Loucy (cell line): Measurements from ENCODE around the gene NTN5.

Experiments
- H2AFZ ChIP-seq: fragments of 200-600 bp; sonication (generic); 2 replicates; pipeline ENCODE4 v1.6.0; 2016; ENCODE audit warnings: antibody characterized with exemption, mild to moderate bottlenecking, low read length, moderate library complexity
- H3F3A ChIP-seq: fragments of 200-600 bp; 2 replicates; pipeline ENCODE4 v1.6.0; 2016; ENCODE audit warnings: antibody characterized with exemption, low read depth, mild to moderate bottlenecking
- H3K27me3 ChIP-seq: fragments of 200-600 bp; sonication (generic); 2 replicates; pipeline ENCODE4 v1.6.1; 2014; ENCODE audit warnings: low read length, mild to moderate bottlenecking; ENCODE audit not compliant: insufficient read depth, poor library complexity, severe bottlenecking
- H3K36me3 ChIP-seq: fragments of 200-600 bp; sonication (generic); 2 replicates; pipeline ENCODE4 v1.6.1; 2016; ENCODE audit warnings: low read length; ENCODE audit not compliant: insufficient read depth
- H3K4me1 ChIP-seq: fragments of 200-600 bp; sonication (generic); 2 replicates; pipeline ENCODE4 v1.5.1; 2014; ENCODE audit warnings: low read length, mild to moderate bottlenecking; ENCODE audit not compliant: insufficient read depth, poor library complexity, severe bottlenecking
- H3K4me2 ChIP-seq: fragments of 200-600 bp; sonication (generic); 2 replicates; pipeline ENCODE4 v1.6.0; 2014; ENCODE audit warnings: antibody characterized with exemption, low read length, low read depth, mild to moderate bottlenecking; ENCODE audit not compliant: poor library complexity, severe bottlenecking
- H3K4me3 ChIP-seq: fragments of 200-600 bp; sonication (generic); 2 replicates; pipeline ENCODE4 v1.5.1; 2014; ENCODE audit warnings: low read length, mild to moderate bottlenecking, mixed read lengths; ENCODE audit not compliant: poor library complexity, severe bottlenecking
- H3K79me2 ChIP-seq: fragments of 200-600 bp; sonication (generic); 2 replicates; pipeline ENCODE4 v1.6.1; 2014; ENCODE audit warnings: low read length; ENCODE audit not compliant: insufficient read depth
- H3K9ac ChIP-seq: fragments of 200-600 bp; sonication (generic); 2 replicates; pipeline ENCODE4 v1.6.0; 2014; ENCODE audit warnings: mild to moderate bottlenecking, low read depth, low read length, moderate library complexity; ENCODE audit not compliant: poor library complexity, severe bottlenecking
- H3K9me2 ChIP-seq: fragments of 200-600 bp; sonication (generic); replicated peaks from 2 replicates; pipeline ENCODE4 v1.6.1; 2016; ENCODE audit warnings: low read depth, low read length, mixed read lengths
- H3K9me3 ChIP-seq: fragments of 200-600 bp; sonication (generic); 2 replicates; pipeline ENCODE4 v1.6.1; 2014; ENCODE audit warnings: mild to moderate bottlenecking, antibody characterized with exemption, low read length, low read depth; ENCODE audit not compliant: insufficient read depth
- H4K20me1 ChIP-seq: fragments of 200-600 bp; sonication (generic); 2 replicates; pipeline ENCODE4 v1.6.0; 2014; ENCODE audit warnings: antibody characterized with exemption, low read length, mild to moderate bottlenecking; ENCODE audit not compliant: insufficient read depth, poor library complexity, severe bottlenecking
- EZH2phosphoT487 ChIP-seq: fragments of 200-600 bp; IDR thresholded peaks from 2 replicates; pipeline ENCODE4 v1.6.1; 2018; ENCODE audit warnings: antibody characterized with exemption, mild to moderate bottlenecking, moderate library complexity, borderline replicate concordance
- TF ChIP-seq, protein P1 (sequence below): fragments of 200-600 bp; sonication (generic); conservative IDR thresholded peaks from 2 replicates; pipeline ENCODE4 v1.5.1; 2014; ENCODE audit warnings: mild to moderate bottlenecking, antibody characterized with exemption, low read length

Gene NTN5

DNA sequence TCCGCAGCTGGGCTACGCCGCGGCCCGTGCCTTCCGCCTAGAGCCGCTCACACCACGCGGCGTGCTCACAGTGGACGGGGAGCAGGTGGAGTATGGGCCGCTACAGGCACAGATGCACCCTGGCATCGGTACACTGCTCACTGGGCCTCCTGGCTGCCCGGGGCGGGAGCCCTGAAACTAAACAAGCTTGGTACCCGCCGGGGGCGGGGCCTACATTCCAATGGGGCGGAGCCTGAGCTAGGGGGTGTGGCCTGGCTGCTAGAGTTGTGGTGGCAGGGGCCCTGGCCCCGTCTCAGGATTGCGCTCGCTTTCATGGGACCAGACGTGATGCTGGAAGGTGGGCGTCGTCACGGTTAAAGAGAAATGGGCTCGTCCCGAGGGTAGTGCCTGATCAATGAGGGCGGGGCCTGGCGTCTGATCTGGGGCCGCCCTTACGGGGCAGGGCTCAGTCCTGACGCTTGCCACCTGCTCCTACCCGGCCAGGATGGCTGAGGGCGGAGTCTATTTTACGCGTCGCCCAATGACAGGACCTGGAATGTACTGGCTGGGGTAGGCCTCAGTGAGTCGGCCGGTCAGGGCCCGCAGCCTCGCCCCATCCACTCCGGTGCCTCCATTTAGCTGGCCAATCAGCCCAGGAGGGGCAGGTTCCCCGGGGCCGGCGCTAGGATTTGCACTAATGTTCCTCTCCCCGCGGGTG is 43.1 kb downstream of the NTN5 start:
- H3K4me1 ChIP-seq = peaks cover 23% of the 10 kb centered on the region

DNA sequence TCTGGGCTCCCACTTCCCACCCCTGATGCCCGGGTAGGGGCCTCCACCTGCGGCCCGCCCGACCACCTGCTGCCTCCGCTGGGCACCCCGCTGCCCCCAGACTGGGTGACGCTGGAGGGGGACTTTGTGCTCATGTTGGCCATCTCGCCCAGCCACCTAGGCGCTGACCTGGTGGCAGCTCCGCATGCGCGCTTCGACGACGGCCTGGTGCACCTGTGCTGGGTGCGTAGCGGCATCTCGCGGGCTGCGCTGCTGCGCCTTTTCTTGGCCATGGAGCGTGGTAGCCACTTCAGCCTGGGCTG is 43.6 kb downstream of the NTN5 start:
- no peak overlapping the region for H3K4me3 ChIP-seq
- peaks cover 26% of the 10 kb centered on the region for H3K4me1 ChIP-seq
- H3K36me3 ChIP-seq = peaks cover 12% of the 10 kb centered on the region; the same call in 1 of the 2 replicates
- H3K9me2 ChIP-seq = no peaks in the 10 kb centered on the region
- H3K9me3 ChIP-seq = no peaks in the 10 kb centered on the region
- TF ChIP-seq, protein P1, sequence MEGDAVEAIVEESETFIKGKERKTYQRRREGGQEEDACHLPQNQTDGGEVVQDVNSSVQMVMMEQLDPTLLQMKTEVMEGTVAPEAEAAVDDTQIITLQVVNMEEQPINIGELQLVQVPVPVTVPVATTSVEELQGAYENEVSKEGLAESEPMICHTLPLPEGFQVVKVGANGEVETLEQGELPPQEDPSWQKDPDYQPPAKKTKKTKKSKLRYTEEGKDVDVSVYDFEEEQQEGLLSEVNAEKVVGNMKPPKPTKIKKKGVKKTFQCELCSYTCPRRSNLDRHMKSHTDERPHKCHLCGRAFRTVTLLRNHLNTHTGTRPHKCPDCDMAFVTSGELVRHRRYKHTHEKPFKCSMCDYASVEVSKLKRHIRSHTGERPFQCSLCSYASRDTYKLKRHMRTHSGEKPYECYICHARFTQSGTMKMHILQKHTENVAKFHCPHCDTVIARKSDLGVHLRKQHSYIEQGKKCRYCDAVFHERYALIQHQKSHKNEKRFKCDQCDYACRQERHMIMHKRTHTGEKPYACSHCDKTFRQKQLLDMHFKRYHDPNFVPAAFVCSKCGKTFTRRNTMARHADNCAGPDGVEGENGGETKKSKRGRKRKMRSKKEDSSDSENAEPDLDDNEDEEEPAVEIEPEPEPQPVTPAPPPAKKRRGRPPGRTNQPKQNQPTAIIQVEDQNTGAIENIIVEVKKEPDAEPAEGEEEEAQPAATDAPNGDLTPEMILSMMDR = no peak
- no peak for TF ChIP-seq EZH2phosphoT487
- H4K20me1 ChIP-seq = peaks cover 4% of the 10 kb centered on the region
- no peak overlapping the region for H3K9ac ChIP-seq
- H3K79me2 ChIP-seq = peaks cover 21% of the 10 kb centered on the region
- no peak overlapping the region for H2AFZ ChIP-seq
- no peaks in the 10 kb centered on the region for H3K27me3 ChIP-seq
- H3K4me2 ChIP-seq = no peak overlapping the region
- H3F3A ChIP-seq = no peaks in the 10 kb centered on the region

More for the DNA sequence above, 43.1 kb downstream of the NTN5 start:
- peaks cover 23% of the 10 kb centered on the region for H3K79me2 ChIP-seq
- H3K9ac ChIP-seq = no peak overlapping the region
- H3K4me3 ChIP-seq = no peak overlapping the region
- no peak overlapping the region for H3K4me2 ChIP-seq
- no peaks in the 10 kb centered on the region for H3K9me3 ChIP-seq
- no peak for TF ChIP-seq EZH2phosphoT487
- TF ChIP-seq, protein P1 = no peak
- no peak overlapping the region for H2AFZ ChIP-seq
- no peaks in the 10 kb centered on the region for H3K27me3 ChIP-seq
- no peaks in the 10 kb centered on the region for H3F3A ChIP-seq
- peaks cover 12% of the 10 kb centered on the region; the same call in 1 of the 2 replicates for H3K36me3 ChIP-seq
- H4K20me1 ChIP-seq = peaks cover under 1% of the 10 kb centered on the region
- no peaks in the 10 kb centered on the region for H3K9me2 ChIP-seq

DNA sequence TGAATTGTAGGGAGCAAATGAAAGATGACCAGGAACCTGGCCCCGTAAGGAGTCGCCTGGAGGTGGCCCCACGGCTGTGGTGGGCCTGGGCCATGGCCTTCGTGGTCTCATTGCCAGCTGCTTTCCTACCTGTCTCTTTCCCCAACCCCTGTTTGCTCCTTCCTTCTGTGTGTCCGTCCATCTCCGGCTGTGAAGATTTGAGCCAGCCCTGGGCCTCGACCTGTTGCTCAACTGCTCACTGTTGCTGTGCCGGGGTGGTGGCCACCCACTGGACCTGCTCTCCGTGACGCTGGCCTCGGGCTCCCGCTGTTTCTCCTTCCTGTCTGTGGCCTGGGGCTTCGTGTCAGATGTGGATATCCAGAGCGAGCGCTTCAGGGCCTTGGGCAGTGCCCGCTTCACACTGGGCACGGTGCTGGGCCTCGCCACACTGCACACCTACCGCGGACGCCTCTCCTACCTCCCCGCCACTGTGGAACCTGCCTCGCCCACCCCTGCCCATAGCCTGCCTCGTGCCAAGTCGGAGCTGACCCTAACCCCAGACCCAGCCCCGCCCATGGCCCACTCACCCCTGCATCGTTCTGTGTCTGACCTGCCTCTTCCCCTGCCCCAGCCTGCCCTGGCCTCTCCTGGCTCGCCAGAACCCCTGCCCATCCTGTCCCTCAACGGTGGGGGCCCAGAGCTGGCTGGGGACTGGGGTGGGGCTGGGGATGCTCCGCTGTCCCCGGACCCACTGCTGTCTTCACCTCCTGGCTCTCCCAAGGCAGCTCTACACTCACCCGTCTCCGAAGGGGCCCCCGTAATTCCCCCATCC is 44.1 kb downstream of the NTN5 start:
- Histone ChIP-seq H3K36me3 (peaks cover 12% of the 10 kb centered on the region; the same call in 1 of the 2 replicates), H4K20me1 (peaks cover 4% of the 10 kb centered on the region), H2AFZ (no peak overlapping the region), H3K27me3 (no peaks in the 10 kb centered on the region), H3K4me3 (no peak overlapping the region), H3K9ac (no peak overlapping the region), H3F3A (no peaks in the 10 kb centered on the region), H3K4me1 (peaks cover 23% of the 10 kb centered on the region), H3K4me2 (no peak overlapping the region), H3K9me3 (no peaks in the 10 kb centered on the region), H3K79me2 (peaks cover 15% of the 10 kb centered on the region; the same call in 1 of the 2 replicates), H3K9me2 (no peaks in the 10 kb centered on the region)
- TF ChIP-seq, protein P1 = no peak
- no peak for TF ChIP-seq EZH2phosphoT487
